Vagina (tissue), 2 donors: ENCODE results near the gene TBCB. TPM values are rescaled to one million over a fixed set of nuclear protein-coding genes. Genes with fewer than 3 reads are reported as not detected.
A peak's percentile ranks its signal among the peaks of the same experiment; 100 is the strongest.

Source experiments
- DNase-seq, 2 donors: peaks; one replicate each; pipeline ENCODE4 v3.0.0-alpha.2; 2017; ENCODE audit errors: extremely low spot score in 2 of 2
- H3K27ac ChIP-seq: fragments of 200-600 bp; sonication (generic); one replicate; pipeline ENCODE4 v1.5.1; 2019
- H3K27me3 ChIP-seq: fragments of 200-600 bp; sonication (generic); one replicate; pipeline ENCODE4 v1.5.1; 2019
- H3K36me3 ChIP-seq, 2 donors: fragments of 200-600 bp; sonication (generic); one replicate each; pipeline ENCODE4 v1.5.1; 2017 to 2019
- H3K4me1 ChIP-seq: fragments of 200-600 bp; sonication (generic); one replicate; pipeline ENCODE4 v1.5.1; 2019
- H3K4me3 ChIP-seq, 2 donors: fragments of 200-600 bp; sonication (generic); 1 replicate in 1 of 2; 2 replicates in 1 of 2; pipeline ENCODE4 v1.5.1; 2016 to 2019
- H3K9me3 ChIP-seq: fragments of 200-600 bp; sonication (generic); one replicate; pipeline ENCODE4 v1.5.1; 2019
- CTCF ChIP-seq, 3 experiments: fragments of 450-650 bp in 2 of 3; fragments of 200-600 bp in 1 of 3; sonication (generic) in 1 of 3; IDR thresholded peaks; one replicate each; pipeline ENCODE4 v1.5.1; 2017 to 2019; ENCODE audit warnings: antibody characterized with exemption in 3 of 3, mild to moderate bottlenecking in 2 of 3, moderate library complexity in 2 of 3
- POLR2A ChIP-seq, 2 donors: fragments of 450-650 bp; IDR thresholded peaks; one replicate each; pipeline ENCODE4 v1.6.1; 2017; ENCODE audit warnings: antibody characterized with exemption in 2 of 2, mild to moderate bottlenecking in 2 of 2, moderate library complexity in 2 of 2
- POLR2AphosphoS5 ChIP-seq, 2 donors: sonication (generic); formaldehyde crosslinking; IDR thresholded peaks; one replicate each; pipeline ENCODE4 v1.9.0; 2017; ENCODE audit warnings: antibody characterized with exemption in 2 of 2, mild to moderate bottlenecking in 2 of 2, low read depth in 1 of 2; ENCODE audit not compliant: insufficient read depth in 1 of 2
- intact Hi-C: fragments of 100-400 bp; cut with DNase I; formaldehyde crosslinking; loops from one replicate; pipeline ENCODE4 v1.15.1; 2023
- total RNA-seq: library from RNA; depleted of rRNA; stranded (reverse); fragments of >200 nt; gene quantifications from one replicate; pipeline ENCODE4 v1.2.3, GENCODE V29; 2016

Gene TBCB
- total RNA-seq, 1 donor from 2014 or later: 105 TPM

- Histone ChIP-seq H3K4me1 (peaks cover 16% of the 10 kb centered on the region), H3K27me3 (no peaks in the 10 kb centered on the region), H3K4me3 (no peak overlapping the region), H3K27ac (no peak overlapping the region), H3K36me3 (peaks cover 0 to 18% of the 10 kb centered on the region in 2 donors), H3K9me3 (no peaks in the 10 kb centered on the region)
- no peak for TF ChIP-seq CTCF (IDR thresholded peaks at IDR 0.05)
- TF ChIP-seq POLR2AphosphoS5 (IDR thresholded peaks at IDR 0.05; ENCODE audit: insufficient read depth in 1 of 2, low read depth in 1 of 2): no peak
- no peak for TF ChIP-seq POLR2A (IDR thresholded peaks at IDR 0.05)
- intact Hi-C loops: loop anchor here (10.0 kb wide), 1 partner anchor 56 kb away; the partner anchor contains the start of genes THAP8 and WDR62
- DNase-seq: no peak
Measured at GRCh38 chr19:36111200-36111539, 4.1 kb upstream of the TBCB start.

- DNase-seq: no peak
- Histone ChIP-seq H3K4me1 (peaks cover 31% of the 10 kb centered on the region), H3K27me3 (no peaks in the 10 kb centered on the region), H3K4me3 (no peak overlapping the region), H3K9me3 (no peaks in the 10 kb centered on the region), H3K36me3 (peaks cover 0 to 21% of the 10 kb centered on the region in 2 donors), H3K27ac (no peak overlapping the region)
- TF ChIP-seq POLR2A (IDR thresholded peaks at IDR 0.05) (no peak), POLR2AphosphoS5 (IDR thresholded peaks at IDR 0.05; ENCODE audit: insufficient read depth in 1 of 2, low read depth in 1 of 2) (no peak), CTCF (IDR thresholded peaks at IDR 0.05) (no peak)
- intact Hi-C loops: loop anchor here (10.0 kb wide), 1 partner anchor 58 kb away; the partner anchor contains the start of genes THAP8 and WDR62
Measured at GRCh38 chr19:36112678-36113077, 2.6 kb upstream of the TBCB start.

- TF ChIP-seq CTCF (IDR thresholded peaks at IDR 0.05) (no peak), POLR2AphosphoS5 (IDR thresholded peaks at IDR 0.05; ENCODE audit: insufficient read depth in 1 of 2, low read depth in 1 of 2) (no peak), POLR2A (IDR thresholded peaks at IDR 0.05) (no peak)
- Histone ChIP-seq H3K27ac (no peak overlapping the region), H3K36me3 (peaks cover 0 to 28% of the 10 kb centered on the region in 2 donors), H3K4me1 (peaks cover 34% of the 10 kb centered on the region), H3K27me3 (no peaks in the 10 kb centered on the region), H3K9me3 (no peaks in the 10 kb centered on the region), H3K4me3 (peak overlapping the region; percentile 91 to 93)
- intact Hi-C loops: loop anchor here (10.0 kb wide), 1 partner anchor 59 kb away; the partner anchor contains the start of genes THAP8 and WDR62
- DNase-seq: no peak
Measured at GRCh38 chr19:36113425-36113824, 1.8 kb upstream of the TBCB start.

- peaks cover 0 to 35% of the 10 kb centered on the region in 2 donors for H3K36me3 ChIP-seq
- TF ChIP-seq POLR2AphosphoS5 (IDR thresholded peaks at IDR 0.05; ENCODE audit: insufficient read depth in 1 of 2, low read depth in 1 of 2) (no peak), CTCF (IDR thresholded peaks at IDR 0.05) (no peak), POLR2A (IDR thresholded peaks at IDR 0.05) (no peak)
- H3K9me3 ChIP-seq: no peaks in the 10 kb centered on the region
- intact Hi-C loops: loop anchor here (10.0 kb wide), 1 partner anchor 59 kb away; the partner anchor contains the start of genes THAP8 and WDR62
- H3K27ac ChIP-seq: peak overlapping the region; percentile 87
- peak overlapping the region; percentile 91 to 93 for H3K4me3 ChIP-seq
- peak in 1 of 2 donors; percentile 90 for DNase-seq
- peaks cover 34% of the 10 kb centered on the region for H3K4me1 ChIP-seq
- H3K27me3 ChIP-seq: no peaks in the 10 kb centered on the region
Measured at GRCh38 chr19:36113894-36114720, 1.2 kb upstream of the TBCB start.
